Thyroid gland (tissue), 4 donors: Measurements from ENCODE around the gene TRMT13. TPM values are rescaled to one million over a fixed set of nuclear protein-coding genes. Genes with fewer than 3 reads are reported as not detected.

ENCODE experiments used
- DNase-seq, 2 donors: peaks; one replicate each; pipeline ENCODE4 v3.0.0-alpha.2; 2019
- H3K27ac ChIP-seq, 3 donors: fragments of 200-600 bp; sonication (generic); 1 replicate in 2 of 3; 2 replicates in 1 of 3; pipeline ENCODE4 v1.5.1; 2016 to 2019; ENCODE audit warnings: mild to moderate bottlenecking in 1 of 3, moderate library complexity in 1 of 3
- H3K27me3 ChIP-seq: fragments of 200-600 bp; sonication (generic); one replicate; pipeline ENCODE4 v1.5.1; 2019
- H3K36me3 ChIP-seq, 2 donors: fragments of 200-600 bp; sonication (generic); one replicate each; pipeline ENCODE4 v1.5.1; 2016 to 2019
- H3K4me1 ChIP-seq, 2 donors: fragments of 200-600 bp; sonication (generic); one replicate each; pipeline ENCODE4 v1.5.1; 2017 to 2019
- H3K4me3 ChIP-seq, 3 donors: fragments of 200-600 bp; sonication (generic); replicated peaks in 1 of 3; 1 replicate in 2 of 3; 2 replicates in 1 of 3; pipeline ENCODE4 v1.5.1; 2016; ENCODE audit warnings: mild to moderate bottlenecking in 1 of 3
- H3K9me3 ChIP-seq: fragments of 200-600 bp; sonication (generic); one replicate; pipeline ENCODE4 v1.5.1; 2017
- POLR2A ChIP-seq, 2 donors: fragments of 450-650 bp; IDR thresholded peaks; one replicate each; pipeline ENCODE4 v1.6.1; 2017; ENCODE audit warnings: antibody characterized with exemption in 2 of 2, mild to moderate bottlenecking in 2 of 2, moderate library complexity in 1 of 2
- WGBS, 2 donors: methylation state at CpG; one replicate each; pipeline ENCODE4 v1.1.5; 2017; 5-methylcytosine and 5-hydroxymethylcytosine counted together
- intact Hi-C: fragments of 100-400 bp; cut with DNase I; formaldehyde crosslinking; loops from one replicate; pipeline ENCODE4 v1.15.1; 2023
- total RNA-seq, 4 donors: library from RNA; depleted of rRNA; stranded (reverse); fragments of >200 nt; gene quantifications; one replicate each; pipeline ENCODE4 v1.2.3, GENCODE V29; 2016
- TF ChIP-seq, protein P1 (sequence below), 6 experiments: fragments of 200-600 bp in 3 of 6; fragments of 450-650 bp in 3 of 6; sonication (generic) in 3 of 6; IDR thresholded peaks; one replicate each; pipeline ENCODE4 v1.5.1; 2016 to 2019; ENCODE audit warnings: antibody characterized with exemption in 6 of 6, mild to moderate bottlenecking in 2 of 6, inconsistent platforms in 1 of 6, moderate library complexity in 1 of 6

Gene TRMT13
- total RNA-seq, 4 donors from 2014 or later = 27.6 to 39.5 (median 36.1) TPM

GRCh38 chr1:100127226-100127625, 5.7 kb upstream of the TRMT13 start:
- no peaks in the 10 kb centered on the region for H3K36me3 ChIP-seq
- 80 to 86% methylated on average over 1 of the region's 1 CpG for WGBS, 2 donors
- no peak overlapping the region for H3K4me3 ChIP-seq
- H3K9me3 ChIP-seq = no peaks in the 10 kb centered on the region
- H3K27ac ChIP-seq = no peak overlapping the region
- peaks cover 5 to 7% of the 10 kb centered on the region in 2 donors for H3K4me1 ChIP-seq
- intact Hi-C loops = loop anchor here (10.0 kb wide), 1 partner anchor 52 kb away; no protein-coding TSS in a partner anchor
- no peaks in the 10 kb centered on the region for H3K27me3 ChIP-seq
- no peak for DNase-seq
- TF ChIP-seq, protein P1, sequence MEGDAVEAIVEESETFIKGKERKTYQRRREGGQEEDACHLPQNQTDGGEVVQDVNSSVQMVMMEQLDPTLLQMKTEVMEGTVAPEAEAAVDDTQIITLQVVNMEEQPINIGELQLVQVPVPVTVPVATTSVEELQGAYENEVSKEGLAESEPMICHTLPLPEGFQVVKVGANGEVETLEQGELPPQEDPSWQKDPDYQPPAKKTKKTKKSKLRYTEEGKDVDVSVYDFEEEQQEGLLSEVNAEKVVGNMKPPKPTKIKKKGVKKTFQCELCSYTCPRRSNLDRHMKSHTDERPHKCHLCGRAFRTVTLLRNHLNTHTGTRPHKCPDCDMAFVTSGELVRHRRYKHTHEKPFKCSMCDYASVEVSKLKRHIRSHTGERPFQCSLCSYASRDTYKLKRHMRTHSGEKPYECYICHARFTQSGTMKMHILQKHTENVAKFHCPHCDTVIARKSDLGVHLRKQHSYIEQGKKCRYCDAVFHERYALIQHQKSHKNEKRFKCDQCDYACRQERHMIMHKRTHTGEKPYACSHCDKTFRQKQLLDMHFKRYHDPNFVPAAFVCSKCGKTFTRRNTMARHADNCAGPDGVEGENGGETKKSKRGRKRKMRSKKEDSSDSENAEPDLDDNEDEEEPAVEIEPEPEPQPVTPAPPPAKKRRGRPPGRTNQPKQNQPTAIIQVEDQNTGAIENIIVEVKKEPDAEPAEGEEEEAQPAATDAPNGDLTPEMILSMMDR (IDR thresholded peaks at IDR 0.05) = no peak
- no peak for TF ChIP-seq POLR2A (IDR thresholded peaks at IDR 0.05)

DNA sequence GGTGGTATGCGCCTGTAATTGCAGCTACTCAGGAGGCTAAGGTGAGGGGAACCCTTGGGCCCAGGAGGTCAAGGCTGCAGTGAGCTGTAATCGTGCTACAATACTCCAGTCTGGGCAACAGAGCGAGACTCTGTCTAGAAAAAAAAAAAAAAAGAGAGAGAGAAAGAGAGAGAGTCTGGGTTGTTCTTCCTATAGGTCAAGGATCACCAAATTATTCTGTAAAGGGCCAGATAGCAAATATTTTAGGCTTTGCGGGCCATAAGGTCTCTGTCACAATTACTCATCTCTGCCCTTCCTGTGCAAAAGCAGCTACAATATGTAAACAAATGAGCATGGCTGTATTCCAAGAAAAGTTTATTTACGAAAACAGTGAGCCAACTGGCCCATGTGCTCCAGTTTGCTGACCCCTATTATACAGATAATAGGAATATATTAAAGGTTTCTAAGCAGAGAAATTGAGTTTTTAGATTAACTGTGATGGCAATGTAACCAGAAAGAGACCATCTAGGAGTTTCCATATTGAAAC, 2.3 kb upstream of the TRMT13 start:
- no peak for DNase-seq
- H3K4me3 ChIP-seq = no peak overlapping the region
- intact Hi-C loops = loop anchor here (10.0 kb wide), 2 partner anchors 134 to 234 kb away; partner anchors contain the start of gene RTCA
- WGBS, 2 donors = 76 to 78% methylated on average over 5 of the region's 5 CpGs
- H3K27ac ChIP-seq = no peak overlapping the region
- TF ChIP-seq, protein P1 (IDR thresholded peaks at IDR 0.05) = no peak
- no peaks in the 10 kb centered on the region for H3K27me3 ChIP-seq
- no peaks in the 10 kb centered on the region for H3K9me3 ChIP-seq
- no peaks in the 10 kb centered on the region for H3K36me3 ChIP-seq
- H3K4me1 ChIP-seq = peaks cover 11 to 17% of the 10 kb centered on the region in 2 donors

DNA sequence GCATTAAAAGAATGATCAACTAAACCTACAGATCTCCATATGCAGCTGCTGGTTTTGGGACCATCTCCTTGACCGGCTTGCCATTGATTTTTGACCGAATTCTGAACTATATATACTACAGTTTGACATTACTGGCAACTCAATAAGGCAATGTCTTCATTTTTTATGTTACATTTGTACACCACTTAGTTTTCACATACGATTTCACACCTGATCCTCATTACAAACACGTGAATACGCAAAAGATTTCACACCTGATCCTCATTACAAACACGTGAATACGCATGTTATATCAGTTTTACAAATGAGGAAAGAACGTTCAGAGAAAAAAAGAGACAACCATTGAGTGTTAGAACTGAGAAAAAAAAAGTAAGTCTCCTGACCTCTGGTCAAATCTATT, 1.3 kb upstream of the TRMT13 start:
- Histone ChIP-seq H3K9me3 (no peaks in the 10 kb centered on the region), H3K27ac (no peak overlapping the region), H3K4me1 (peaks cover 11 to 17% of the 10 kb centered on the region in 2 donors), H3K36me3 (no peaks in the 10 kb centered on the region), H3K27me3 (no peaks in the 10 kb centered on the region), H3K4me3 (no peak overlapping the region)
- TF ChIP-seq, protein P1 (IDR thresholded peaks at IDR 0.05) = no peak
- no peak for TF ChIP-seq POLR2A (IDR thresholded peaks at IDR 0.05)
- intact Hi-C loops = loop anchor here (10.0 kb wide), 2 partner anchors 133 to 233 kb away; partner anchors contain the start of gene RTCA
- WGBS, 2 donors = 71 to 72% methylated on average over 8 of the region's 8 CpGs
- no peak for DNase-seq

DNA sequence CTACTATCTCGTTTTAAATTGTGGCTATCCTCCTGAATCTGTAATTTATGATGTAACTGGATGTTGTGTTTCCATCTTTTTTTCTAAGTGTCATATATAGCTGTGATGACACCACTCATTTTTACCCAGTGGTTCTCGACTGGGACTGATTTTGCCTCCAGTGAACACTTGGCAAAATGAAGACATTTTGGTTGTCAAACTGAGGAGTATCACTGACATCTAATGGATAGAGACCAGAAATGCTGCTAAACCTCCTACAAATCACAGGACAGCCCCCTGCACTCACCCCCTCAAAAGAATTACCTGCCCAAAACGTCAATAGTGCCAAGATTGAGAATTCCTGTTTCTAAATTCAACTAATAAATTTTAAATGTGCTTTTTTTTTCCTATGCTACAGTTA, 1.9 kb downstream of the TRMT13 start:
- H3K27ac ChIP-seq = no peak overlapping the region
- H3K36me3 ChIP-seq = peaks cover 22 to 26% of the 10 kb centered on the region in 2 donors
- intact Hi-C loops = loop anchor here (10.0 kb wide), 2 partner anchors 130 to 230 kb away; partner anchors contain the start of gene RTCA
- DNase-seq = no peak
- peaks cover 11 to 17% of the 10 kb centered on the region in 2 donors for H3K4me1 ChIP-seq
- H3K27me3 ChIP-seq = no peaks in the 10 kb centered on the region
- WGBS, 2 donors = 71 to 72% methylated on average over 3 of the region's 3 CpGs
- H3K9me3 ChIP-seq = no peaks in the 10 kb centered on the region
- no peak overlapping the region for H3K4me3 ChIP-seq
- TF ChIP-seq, protein P1 (IDR thresholded peaks at IDR 0.05) = no peak
- no peak for TF ChIP-seq POLR2A (IDR thresholded peaks at IDR 0.05)

DNA sequence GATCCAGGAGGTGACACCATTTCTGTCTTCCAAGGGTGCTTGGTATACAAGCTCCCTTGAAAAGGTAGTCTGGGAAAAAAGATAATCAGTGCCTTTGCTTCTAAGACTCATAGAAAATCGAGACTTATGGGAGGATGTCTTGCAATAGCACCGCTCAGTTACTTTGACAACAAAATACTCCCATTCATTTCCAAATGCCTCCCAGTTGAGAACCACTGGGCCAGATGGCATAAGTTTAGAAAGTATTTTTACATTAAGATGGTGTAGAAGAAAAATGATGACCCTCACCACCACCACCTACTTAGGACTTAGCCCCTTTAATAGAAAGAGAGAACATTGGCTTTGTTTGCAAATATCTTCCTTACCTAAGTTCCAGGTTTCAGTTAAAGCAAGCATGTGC, 4.6 kb downstream of the TRMT13 start:
- WGBS, 2 donors = 97 to 100% methylated on average over 2 of the region's 2 CpGs
- no peak for DNase-seq
- intact Hi-C loops = loop anchor here (10.0 kb wide), 2 partner anchors 127 to 227 kb away; partner anchors contain the start of gene RTCA
- no peak for TF ChIP-seq POLR2A (IDR thresholded peaks at IDR 0.05)
- TF ChIP-seq, protein P1 (IDR thresholded peaks at IDR 0.05) = no peak
- Histone ChIP-seq H3K4me1 (peaks cover 4 to 9% of the 10 kb centered on the region in 2 donors), H3K27me3 (no peaks in the 10 kb centered on the region), H3K27ac (no peak overlapping the region), H3K36me3 (peaks cover 37 to 47% of the 10 kb centered on the region in 2 donors), H3K4me3 (no peak overlapping the region), H3K9me3 (no peaks in the 10 kb centered on the region)
